K562 (cell line): ENCODE data around the gene CNTF. TPM values are rescaled to one million over a fixed set of nuclear protein-coding genes. Genes with fewer than 3 reads are reported as not detected.
A peak's percentile ranks its signal among the peaks of the same experiment; 100 is the strongest.

Source experiments
- ATAC-seq: fragments of 200-7000 bp; cut with Tn5 transposase; 3 replicates; pipeline ENCODE4 v1.9.1; 2020; ENCODE audit warnings: moderate library complexity
- BruUV-seq: library from RNA; stranded (reverse); fragments of 400-500 nt; replicated peaks from 2 replicates; lab custom pipeline; 2021; lab: Mats Ljungman, UMichigan
- CTCF ChIA-PET: fragments of 300-600 bp; formaldehyde crosslinking; extraction: SDS; loops from one replicate; lab custom pipeline; 2021; ENCODE audit warnings: low intra/inter-chr PET ratio; lab: Yijun Ruan, JAX
- POLR2A ChIA-PET: fragments of 300-600, 350-650 bp; sonication (Branson Sonifier 250); formaldehyde crosslinking; extraction: SDS; loops from one replicate; lab custom pipeline; 2021; ENCODE audit warnings: antibody characterized with exemption, inconsistent platforms; lab: Yijun Ruan, JAX
- DNase-seq, 4 experiments: peaks; one replicate each; pipeline versions ENCODE4 v3.0.0 to v3.0.0-alpha.2; 2011 to 2018; ENCODE audit warnings: low spot score in 3 of 4, mixed read lengths in 3 of 4; ENCODE audit errors: extremely low read depth in 1 of 4
- FAIRE-seq: peaks from 2 replicates; lab custom pipeline; 2011; peaks lifted over from hg19 to GRCh38; lab: Jason Lieb, UNC
- H2AFZ ChIP-seq: 2 replicates; pipeline ENCODE4 v1.6.0; 2011; ENCODE audit warnings: low read depth, low read length, control low read depth, inconsistent platforms
- H3K27ac ChIP-seq: fragments of 200-600 bp; 3 replicates; pipeline ENCODE4 v1.8.0; 2011; ENCODE audit warnings: low read depth, mild to moderate bottlenecking, control low read depth, inconsistent platforms, low read length, moderate library complexity, mixed read lengths; ENCODE audit errors: extremely low read depth
- H3K27me3 ChIP-seq, 2 experiments: fragments of 300-600 bp in 1 of 2; 2 replicates in 1 of 2; 3 replicates in 1 of 2; pipeline versions ENCODE4 v1.6.0 to v1.8.0; 2011; ENCODE audit warnings: inconsistent platforms in 2 of 2, low read length in 2 of 2, mild to moderate bottlenecking in 1 of 2, mixed read lengths in 1 of 2, moderate library complexity in 1 of 2; ENCODE audit not compliant: control insufficient read depth in 2 of 2, insufficient read depth in 2 of 2
- H3K36me3 ChIP-seq: fragments of 300-600 bp; 3 replicates; pipeline ENCODE4 v1.8.0; 2011; ENCODE audit warnings: mild to moderate bottlenecking, low read length, inconsistent platforms; ENCODE audit not compliant: control insufficient read depth, insufficient read depth
- H3K4me1 ChIP-seq, 2 experiments: fragments of 200-600 bp in 1 of 2; replicated peaks in 1 of 2; 2 replicates in 1 of 2; 3 replicates in 1 of 2; pipeline versions ENCODE4 v1.5.1 to v1.8.0; 2011; ENCODE audit warnings: inconsistent platforms in 2 of 2, low read length in 2 of 2, mild to moderate bottlenecking in 1 of 2, mixed read lengths in 1 of 2, moderate library complexity in 1 of 2; ENCODE audit not compliant: control insufficient read depth in 2 of 2, insufficient read depth in 2 of 2
- H3K4me2 ChIP-seq: 2 replicates; pipeline ENCODE4 v1.6.1; 2011; ENCODE audit warnings: low read length, control low read depth, inconsistent platforms, mixed read lengths; ENCODE audit not compliant: insufficient read depth
- H3K4me3 ChIP-seq: fragments of 200-600 bp; sonication (generic), shearing (Covaris generic); 2 replicates; pipeline ENCODE4 v1.5.1; 2016; ENCODE audit warnings: control low read depth, inconsistent platforms
- H3K79me2 ChIP-seq: fragments of 200-600 bp; 3 replicates; pipeline ENCODE4 v1.8.0; 2011; ENCODE audit warnings: low read length, inconsistent platforms; ENCODE audit not compliant: control insufficient read depth, insufficient read depth
- H3K9ac ChIP-seq, 2 experiments: 2 replicates each; pipeline versions ENCODE4 v1.6.0 to v1.6.1; 2011; ENCODE audit warnings: low read depth in 2 of 2, low read length in 2 of 2, control low read depth in 1 of 2, inconsistent platforms in 1 of 2, mild to moderate bottlenecking in 1 of 2, mixed read lengths in 1 of 2; ENCODE audit not compliant: insufficient read depth in 1 of 2
- H3K9me1 ChIP-seq: one replicate; pipeline ENCODE4 v1.6.0; 2011; ENCODE audit warnings: inconsistent platforms, mild to moderate bottlenecking, low read length, moderate library complexity; ENCODE audit not compliant: control insufficient read depth, insufficient read depth
- H3K9me3 ChIP-seq: replicated peaks from 2 replicates; pipeline ENCODE4 v1.5.1; 2011; ENCODE audit warnings: low read depth, low read length, inconsistent platforms; ENCODE audit not compliant: control insufficient read depth, insufficient read depth
- H4K20me1 ChIP-seq: replicated peaks from 2 replicates; pipeline ENCODE4 v1.6.1; 2011; ENCODE audit warnings: low read length, inconsistent platforms, mixed read lengths; ENCODE audit not compliant: control insufficient read depth, insufficient read depth
- CEBPB ChIP-seq: fragments of 450-650 bp; IDR thresholded peaks from 2 replicates; pipeline ENCODE4 v1.6.1; 2016; ENCODE audit warnings: missing genetic modification characterization, missing compliant biosample characterization
- CEBPG ChIP-seq, 3 experiments: fragments of 200-800 bp in 1 of 3; sonication (Bioruptor generic) in 1 of 3; sonication (generic) in 1 of 3; formaldehyde crosslinking in 1 of 3; IDR thresholded peaks in 2 of 3; conservative IDR thresholded peaks in 1 of 3; 2 replicates each; pipeline versions ENCODE4 v1.6.1 to v1.8.0; 2016 to 2022; ENCODE audit warnings: missing compliant biosample characterization in 2 of 3, missing genetic modification characterization in 2 of 3, mild to moderate bottlenecking in 1 of 3, missing genetic modification reagents in 1 of 3
- IFI16 ChIP-seq: fragments of 250-450 bp; sonication (Bioruptor Pico); IDR thresholded peaks from 2 replicates; pipeline ENCODE4 v2.1.2; 2022; ENCODE audit warnings: mild to moderate bottlenecking, inconsistent platforms
- KDM5B ChIP-seq: fragments of 200-600 bp; sonication (generic); IDR thresholded peaks from 2 replicates; pipeline ENCODE4 v1.6.1; 2012; ENCODE audit warnings: low read depth, mild to moderate bottlenecking, moderate library complexity, low read length, control low read depth, inconsistent platforms; ENCODE audit not compliant: insufficient replicate concordance
- MAFG ChIP-seq: fragments of 450-650 bp; conservative IDR thresholded peaks from 2 replicates; pipeline ENCODE4 v1.6.1; 2016; ENCODE audit warnings: missing genetic modification characterization, missing compliant biosample characterization
- POU5F1 ChIP-seq: fragments of 150-350 bp; IDR thresholded peaks from 2 replicates; pipeline ENCODE4 v1.6.1; 2014; ENCODE audit warnings: borderline replicate concordance, low read length, low read depth, mild to moderate bottlenecking; ENCODE audit not compliant: partially characterized antibody
- ZNF143 ChIP-seq: sonication (generic); formaldehyde crosslinking; IDR thresholded peaks from 2 replicates; pipeline ENCODE4 v1.9.0; 2022; ENCODE audit warnings: mild to moderate bottlenecking, missing genetic modification reagents
- WGBS: fragments of 100-300 bp; shearing (Covaris generic); methylation state at CpG from one replicate; pipeline ENCODE4 v1.1.6; 2016; ENCODE audit warnings: low coverage, mixed read lengths; ENCODE audit not compliant: insufficient coverage; ENCODE audit errors: missing lambda C conversion rate; 5-methylcytosine and 5-hydroxymethylcytosine counted together
- in situ Hi-C: fragments of 300-500 bp; cut with MboI; formaldehyde crosslinking; loops from 4 replicates; pipeline ENCODE4 v1.15.0; 2018; ENCODE audit warnings: inconsistent platforms, mixed read lengths
- intact Hi-C: fragments of 100-400 bp; cut with micrococcal nuclease; formaldehyde crosslinking; loops from 2 replicates; pipeline ENCODE4 v1.14.2; 2022
- polyA plus RNA-seq, 8 experiments: library from polyadenylated mRNA; depleted of rRNA in 4 of 8; stranded (reverse) in 5 of 8; unstranded in 3 of 8; fragments of >200 nt; fragmentation: Nextera tagmentation in 2 of 8; fragmentation: Illumina TruSeq in 1 of 8; extraction: Ambion mirVana in 2 of 8; extraction: Trizol in 1 of 8; gene quantifications; 2 replicates each; pipeline versions ENCODE4 v1.2.1 to v1.2.3, GENCODE V29; 2011 to 2014; ENCODE audit warnings: inconsistent platforms in 1 of 8, missing spikeins in 1 of 8
- total RNA-seq, 7 experiments: library from RNA; depleted of rRNA in 6 of 7; stranded (reverse); fragments of >200 nt in 6 of 7; fragmentation: Illumina TruSeq in 2 of 7; extraction: Trizol in 2 of 7; gene quantifications; 2 replicates each; pipeline versions ENCODE4 v1.2.1 to v1.2.3, GENCODE V29; 2011 to 2021; ENCODE audit warnings: low replicate concordance in 1 of 7

CNTF gene
- total and polyA plus RNA-seq, 9 of the 15 experiments (the other 6 are each of a cell fraction or from before 2014, with no cell fraction given) = 0.17 to 5.0 (median 2.3) TPM

GRCh38 chr11:58650496-58650895, 28.0 kb downstream of the CNTF start:
- intact Hi-C loops = loop anchor here (5.0 kb wide), 1 partner anchor 507 kb away; no protein-coding TSS in a partner anchor
- no peak overlapping the region for H3K9ac ChIP-seq
- DNase-seq = no peak
- ChIA-PET CTCF (interaction anchor here (0.6 to 0.7 kb wide), 2 partner anchors 9 to 10 kb away, joined by 3 read pairs; no protein-coding TSS in a partner anchor), POLR2A (interaction anchor here (1.1 kb wide), 1 partner anchor 21 kb away, joined by 3 read pairs; no protein-coding TSS in a partner anchor)
- H3K4me1 ChIP-seq = no peaks in the 10 kb centered on the region
- H3K9me1 ChIP-seq = no peaks in the 10 kb centered on the region
- no peak overlapping the region for H2AFZ ChIP-seq
- no peaks in the 10 kb centered on the region; the same call in 1 of the 2 replicates for H3K9me3 ChIP-seq
- no peaks in the 10 kb centered on the region for H3K79me2 ChIP-seq
- 0 out of 2 replicates have a peak, but pooled peaks have one; percentile 10 for TF ChIP-seq MAFG (tag)
- TF ChIP-seq CEBPB (tag) = peak; percentile 32; the same call in 1 of the 2 replicates
- no peak for TF ChIP-seq CEBPG (CRISPR knock-in tag; IDR thresholded peaks at IDR 0.05)
- peak in 1 of 2 experiments; percentile 53; a peak in 2 of 4 replicates for TF ChIP-seq CEBPG (tag; conservative IDR thresholded peaks at IDR 0.05 in 1 of 2, IDR thresholded peaks at IDR 0.05 in 1 of 2)
- TF ChIP-seq POU5F1 = no peak
- no peak for TF ChIP-seq IFI16 (CRISPR knock-in tag)
- no peak for TF ChIP-seq ZNF143 (CRISPR knock-in tag)
- TF ChIP-seq KDM5B = no peak
- no peak overlapping the region for H3K27ac ChIP-seq
- H3K27me3 ChIP-seq = no peaks in the 10 kb centered on the region
- no peaks in the 10 kb centered on the region for H4K20me1 ChIP-seq
- no peak overlapping the region for H3K4me2 ChIP-seq
- no CpG with 5 or more reads among the region's 1 CpG for WGBS
- H3K4me3 ChIP-seq = no peak overlapping the region
- no peak for ATAC-seq
- FAIRE-seq = no peak
- no TSS peak for BruUV-seq
- no peaks in the 10 kb centered on the region for H3K36me3 ChIP-seq
- in situ Hi-C loops = no loop called here
